RWPE2 (cell line): ENCODE results near the gene LRRC7.

ENCODE experiments used
- ATAC-seq: fragments of 200-7000 bp; cut with Tn5 transposase; 3 replicates; pipeline ENCODE4 v1.9.1; 2021; ENCODE audit warnings: low read depth
- DNase-seq: peaks from one replicate; pipeline ENCODE4 v3.0.0-alpha.2; 2020; ENCODE audit warnings: low spot score
- H3K27ac ChIP-seq: fragments of 450-650 bp; 2 replicates; pipeline ENCODE4 v1.5.1; 2017; ENCODE audit warnings: mild to moderate bottlenecking; ENCODE audit not compliant: poor library complexity, severe bottlenecking
- H3K27me3 ChIP-seq: fragments of 250-450 bp; sonication (Bioruptor Pico); 2 replicates; pipeline ENCODE4 v1.5.1; 2021; ENCODE audit warnings: mild to moderate bottlenecking, moderate library complexity; ENCODE audit not compliant: insufficient read depth, poor library complexity, severe bottlenecking
- H3K36me3 ChIP-seq: fragments of 250-450 bp; sonication (Bioruptor Pico); 2 replicates; pipeline ENCODE4 v1.5.1; 2020; ENCODE audit warnings: low read depth, mild to moderate bottlenecking, moderate library complexity
- H3K4me1 ChIP-seq: fragments of 250-450 bp; sonication (Bioruptor Pico); 2 replicates; pipeline ENCODE4 v1.5.1; 2021; ENCODE audit warnings: mild to moderate bottlenecking, moderate library complexity; ENCODE audit not compliant: insufficient read depth, poor library complexity, severe bottlenecking
- H3K4me3 ChIP-seq: fragments of 250-450 bp; sonication (Bioruptor Pico); 2 replicates; pipeline ENCODE4 v1.5.1; 2021; ENCODE audit warnings: mild to moderate bottlenecking, moderate library complexity; ENCODE audit not compliant: severe bottlenecking
- H3K9me3 ChIP-seq: fragments of 250-450 bp; sonication (Bioruptor Pico); 2 replicates; pipeline ENCODE4 v1.5.1; 2021; ENCODE audit warnings: mild to moderate bottlenecking, moderate library complexity; ENCODE audit not compliant: severe bottlenecking
- CTCF ChIP-seq: fragments of 450-650 bp; IDR thresholded peaks from one replicate; pipeline ENCODE4 v1.5.1; 2017; ENCODE audit warnings: mild to moderate bottlenecking, moderate library complexity; ENCODE audit not compliant: poor library complexity, severe bottlenecking

The LRRC7 gene

GRCh38 chr1:70079546-70079945, 511.8 kb downstream of the LRRC7 start:
- H3K27ac ChIP-seq = no peak overlapping the region
- ATAC-seq = no peak

GRCh38 chr1:70083519-70083918, 515.8 kb downstream of the LRRC7 start:
- H3K27ac ChIP-seq = no peak overlapping the region
- H3K4me3 ChIP-seq = no peak overlapping the region
- H3K36me3 ChIP-seq = no peaks in the 10 kb centered on the region
- no peak for DNase-seq
- H3K9me3 ChIP-seq = no peaks in the 10 kb centered on the region
- ATAC-seq = no peak
- H3K27me3 ChIP-seq = no peaks in the 10 kb centered on the region
- peaks cover 11% of the 10 kb centered on the region for H3K4me1 ChIP-seq
- no peak for TF ChIP-seq CTCF

More at GRCh38 chr1:70079546-70079945, 511.8 kb downstream of the LRRC7 start:
- Histone ChIP-seq H3K9me3 (no peaks in the 10 kb centered on the region), H3K36me3 (no peaks in the 10 kb centered on the region), H3K27me3 (no peaks in the 10 kb centered on the region), H3K4me1 (no peaks in the 10 kb centered on the region), H3K4me3 (no peak overlapping the region)
- no peak for DNase-seq
- no peak for TF ChIP-seq CTCF

- Histone ChIP-seq H3K4me1 (peaks cover 11% of the 10 kb centered on the region), H3K4me3 (no peak overlapping the region), H3K27ac (no peak overlapping the region), H3K36me3 (no peaks in the 10 kb centered on the region), H3K27me3 (no peaks in the 10 kb centered on the region), H3K9me3 (no peaks in the 10 kb centered on the region)
- no peak for TF ChIP-seq CTCF
- ATAC-seq (peak; percentile 29; the same call in 1 of the 3 replicates), DNase-seq (no peak)
These were observed 516.7 kb downstream of the LRRC7 start for GRCh38 chr1:70084314-70084915.

- Histone ChIP-seq H3K27me3 (no peaks in the 10 kb centered on the region), H3K36me3 (no peaks in the 10 kb centered on the region), H3K4me3 (no peak overlapping the region), H3K4me1 (peaks cover 13% of the 10 kb centered on the region), H3K9me3 (no peaks in the 10 kb centered on the region), H3K27ac (no peak overlapping the region)
- DNase-seq (no peak), ATAC-seq (no peak)
- TF ChIP-seq CTCF = no peak
These were observed 517.8 kb downstream of the LRRC7 start for GRCh38 chr1:70085521-70085920.

GRCh38 chr1:70086897-70087296, 519.2 kb downstream of the LRRC7 start:
- Histone ChIP-seq H3K4me1 (peaks cover 22% of the 10 kb centered on the region), H3K9me3 (no peaks in the 10 kb centered on the region), H3K27me3 (no peaks in the 10 kb centered on the region), H3K4me3 (no peak overlapping the region), H3K27ac (no peak overlapping the region), H3K36me3 (no peaks in the 10 kb centered on the region)
- DNase-seq = no peak
- no peak for TF ChIP-seq CTCF
- no peak for ATAC-seq
